GM12891 (cell line): ENCODE measurements around the gene WRAP73.

Source experiments
- DNase-seq: peaks from one replicate; pipeline ENCODE4 v3.0.0; 2011; ENCODE audit warnings: low spot score; ENCODE audit not compliant: insufficient read length
- FAIRE-seq: peaks from 2 replicates; lab custom pipeline; 2011; peaks lifted over from hg19 to GRCh38; lab: Jason Lieb, UNC
- PAX5 ChIP-seq: IDR thresholded peaks from 2 replicates; pipeline ENCODE4 v1.6.1; 2011; ENCODE audit warnings: low read length, moderate library complexity, mild to moderate bottlenecking; ENCODE audit not compliant: insufficient read depth, severe bottlenecking
- POLR2A ChIP-seq: IDR thresholded peaks from 2 replicates; pipeline ENCODE4 v1.6.1; 2011; ENCODE audit warnings: low read depth, low read length, control low read depth
- POLR2AphosphoS5 ChIP-seq: IDR thresholded peaks from 2 replicates; pipeline ENCODE4 v1.6.1; 2011; ENCODE audit warnings: low read depth, low read length, control low read depth
- POU2F2 ChIP-seq: IDR thresholded peaks from 2 replicates; pipeline ENCODE4 v1.6.1; 2011; ENCODE audit warnings: low read depth, mild to moderate bottlenecking, control low read depth, low read length, moderate library complexity
- SPI1 ChIP-seq: IDR thresholded peaks from 2 replicates; pipeline ENCODE4 v1.6.1; 2011; ENCODE audit warnings: low read depth, low read length, control low read depth
- TAF1 ChIP-seq: IDR thresholded peaks from 2 replicates; pipeline ENCODE4 v1.6.1; 2011; ENCODE audit warnings: low read depth, low read length, control low read depth

WRAP73 gene

GRCh38 chr1:3600354-3600753 is 49.5 kb downstream of the WRAP73 start:
- DNase-seq (no peak), FAIRE-seq (no peak)
- TF ChIP-seq POU2F2: no peak
- TF ChIP-seq POLR2A: no peak
- no peak for TF ChIP-seq POLR2AphosphoS5
- TF ChIP-seq PAX5: no peak
- no peak for TF ChIP-seq SPI1
- TF ChIP-seq TAF1: no peak

- no peak for DNase-seq
- FAIRE-seq: no peak
- TF ChIP-seq POLR2A (no peak), SPI1 (no peak), PAX5 (no peak), POLR2AphosphoS5 (no peak), POU2F2 (no peak), TAF1 (no peak)
Observed at GRCh38 chr1:3599816-3600215, 50.1 kb downstream of the WRAP73 start.

GRCh38 chr1:3599286-3599811 is 50.6 kb downstream of the WRAP73 start:
- DNase-seq (no peak), FAIRE-seq (no peak)
- TF ChIP-seq POLR2A: no peak

GRCh38 chr1:3598522-3599285 is 51.2 kb downstream of the WRAP73 start:
- no peak for FAIRE-seq
- DNase-seq: no peak
- TF ChIP-seq TAF1 (no peak), POU2F2 (no peak), PAX5 (no peak), SPI1 (no peak), POLR2A (no peak), POLR2AphosphoS5 (no peak)

- no peak for FAIRE-seq
- DNase-seq: no peak
- TF ChIP-seq SPI1 (no peak), PAX5 (no peak), POLR2A (no peak), POLR2AphosphoS5 (no peak), TAF1 (no peak), POU2F2 (no peak)
Observed at GRCh38 chr1:3598051-3598491, 51.8 kb downstream of the WRAP73 start.

- TF ChIP-seq PAX5: no peak
- no peak for TF ChIP-seq SPI1
- TF ChIP-seq POLR2A: no peak
- no peak for TF ChIP-seq POLR2AphosphoS5
- TF ChIP-seq POU2F2: no peak
- no peak for TF ChIP-seq TAF1
- DNase-seq: no peak
- FAIRE-seq: no peak
Observed at GRCh38 chr1:3597599-3597964, 52.3 kb downstream of the WRAP73 start.

- TF ChIP-seq TAF1 (no peak), PAX5 (no peak), SPI1 (no peak), POLR2AphosphoS5 (no peak), POLR2A (no peak), POU2F2 (no peak)
- FAIRE-seq (no peak), DNase-seq (no peak)
Observed at GRCh38 chr1:3596663-3597598, 53.0 kb downstream of the WRAP73 start.

GRCh38 chr1:3595949-3596348 is 54.0 kb downstream of the WRAP73 start:
- TF ChIP-seq SPI1 (no peak), POLR2A (no peak), PAX5 (no peak), POLR2AphosphoS5 (no peak), TAF1 (no peak), POU2F2 (no peak)
- DNase-seq (no peak), FAIRE-seq (no peak)
